ENCODE data around the gene SLC17A9.

- TF ChIP-seq, protein P1, sequence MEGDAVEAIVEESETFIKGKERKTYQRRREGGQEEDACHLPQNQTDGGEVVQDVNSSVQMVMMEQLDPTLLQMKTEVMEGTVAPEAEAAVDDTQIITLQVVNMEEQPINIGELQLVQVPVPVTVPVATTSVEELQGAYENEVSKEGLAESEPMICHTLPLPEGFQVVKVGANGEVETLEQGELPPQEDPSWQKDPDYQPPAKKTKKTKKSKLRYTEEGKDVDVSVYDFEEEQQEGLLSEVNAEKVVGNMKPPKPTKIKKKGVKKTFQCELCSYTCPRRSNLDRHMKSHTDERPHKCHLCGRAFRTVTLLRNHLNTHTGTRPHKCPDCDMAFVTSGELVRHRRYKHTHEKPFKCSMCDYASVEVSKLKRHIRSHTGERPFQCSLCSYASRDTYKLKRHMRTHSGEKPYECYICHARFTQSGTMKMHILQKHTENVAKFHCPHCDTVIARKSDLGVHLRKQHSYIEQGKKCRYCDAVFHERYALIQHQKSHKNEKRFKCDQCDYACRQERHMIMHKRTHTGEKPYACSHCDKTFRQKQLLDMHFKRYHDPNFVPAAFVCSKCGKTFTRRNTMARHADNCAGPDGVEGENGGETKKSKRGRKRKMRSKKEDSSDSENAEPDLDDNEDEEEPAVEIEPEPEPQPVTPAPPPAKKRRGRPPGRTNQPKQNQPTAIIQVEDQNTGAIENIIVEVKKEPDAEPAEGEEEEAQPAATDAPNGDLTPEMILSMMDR (IDR thresholded peaks at IDR 0.05; ENCODE audit: low read depth, low read length), result no peak
- TF ChIP-seq POLR2A (IDR thresholded peaks at IDR 0.05; ENCODE audit: extremely low read depth, insufficient read length) (no peak), MYC (IDR thresholded peaks at IDR 0.05; ENCODE audit: low read depth, low read length) (no peak)
- TF ChIP-seq, protein P2, sequence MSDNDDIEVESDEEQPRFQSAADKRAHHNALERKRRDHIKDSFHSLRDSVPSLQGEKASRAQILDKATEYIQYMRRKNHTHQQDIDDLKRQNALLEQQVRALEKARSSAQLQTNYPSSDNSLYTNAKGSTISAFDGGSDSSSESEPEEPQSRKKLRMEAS (IDR thresholded peaks at IDR 0.05; ENCODE audit: low read depth, low read length), result no peak
Observed at GRCh38 chr20:62933966-62934365, 18.5 kb upstream of the SLC17A9 start.

Data from NB4 (cell line).